GM18951 (cell line): ENCODE results near the gene RNF17.
A peak's percentile ranks its signal among the peaks of the same experiment; 100 is the strongest.

Source experiments
- POLR2A ChIP-seq: IDR thresholded peaks from 4 replicates; pipeline ENCODE4 v1.6.1; 2011; ENCODE audit warnings: mild to moderate bottlenecking; ENCODE audit not compliant: insufficient read length, insufficient read depth; ENCODE audit errors: extremely low read depth
- in situ Hi-C: fragments of 300-500 bp; cut with MboI; formaldehyde crosslinking; loops from one replicate; pipeline ENCODE4 v1.12.0; 2022; ENCODE audit warnings: low sequenced_read_pairs, mixed read lengths, inconsistent platforms; ENCODE audit not compliant: unreplicated experiment

RNF17 gene

GRCh38 chr13:24905242-24905641 is 141.3 kb downstream of the RNF17 start:
- in situ Hi-C loops: no loop called here
- TF ChIP-seq POLR2A: no peak

- TF ChIP-seq POLR2A: no peak
- in situ Hi-C loops: no loop called here
These were observed 142.3 kb downstream of the RNF17 start for GRCh38 chr13:24906268-24906667.

- in situ Hi-C loops: no loop called here
- TF ChIP-seq POLR2A: no peak
These were observed 146.6 kb downstream of the RNF17 start for GRCh38 chr13:24910502-24911132.

- in situ Hi-C loops: no loop called here
- TF ChIP-seq POLR2A: no peak
These were observed 147.4 kb downstream of the RNF17 start for GRCh38 chr13:24911133-24911908.

- no peak for TF ChIP-seq POLR2A
- in situ Hi-C loops: no loop called here
These were observed 152.5 kb downstream of the RNF17 start for GRCh38 chr13:24916464-24916863.

- in situ Hi-C loops: no loop called here
- no peak for TF ChIP-seq POLR2A
These were observed 157.0 kb downstream of the RNF17 start for GRCh38 chr13:24921003-24921402.

- in situ Hi-C loops: no loop called here
- no peak for TF ChIP-seq POLR2A
These were observed 157.9 kb downstream of the RNF17 start for GRCh38 chr13:24921881-24922280.

GRCh38 chr13:24922387-24922744 is 158.4 kb downstream of the RNF17 start:
- in situ Hi-C loops: no loop called here
- TF ChIP-seq POLR2A: no peak

GRCh38 chr13:24922745-24923591 is 159.0 kb downstream of the RNF17 start:
- in situ Hi-C loops: no loop called here
- TF ChIP-seq POLR2A: peak; percentile 86

- in situ Hi-C loops: no loop called here
- no peak for TF ChIP-seq POLR2A
These were observed 161.6 kb downstream of the RNF17 start for GRCh38 chr13:24925318-24926231.

GRCh38 chr13:24927810-24928404 is 163.9 kb downstream of the RNF17 start:
- in situ Hi-C loops: no loop called here
- TF ChIP-seq POLR2A: no peak

GRCh38 chr13:24929196-24929595 is 165.2 kb downstream of the RNF17 start:
- in situ Hi-C loops: no loop called here
- no peak for TF ChIP-seq POLR2A
